ENCODE data around the gene RENBP. TPM values are rescaled to one million over a fixed set of nuclear protein-coding genes. Genes with fewer than 3 reads are reported as not detected.
A peak's percentile ranks its signal among the peaks of the same experiment; 100 is the strongest.

Gene RENBP
- total RNA-seq, 1 experiment from 2014 or later = 0.87 TPM

GRCh38 chrX:153938226-153938786, 6.1 kb downstream of the RENBP start:
- no peak for DNase-seq (ENCODE audit: extremely low read depth, low read depth)

GRCh38 chrX:153937056-153937455, 7.4 kb downstream of the RENBP start:
- no peak for DNase-seq (ENCODE audit: extremely low read depth, low read depth)

GRCh38 chrX:153935326-153935851, 9.1 kb downstream of the RENBP start:
- DNase-seq (ENCODE audit: extremely low read depth, low read depth) = no peak

- DNase-seq (ENCODE audit: extremely low read depth, low read depth) = peak; percentile 74
Measured at GRCh38 chrX:153934762-153935325, 9.6 kb downstream of the RENBP start, which contains the start of gene NAA10. TSS of gene NAA10 (minus strand) at chrX:153935037. CDS start at chrX:153934904, 133 bp downstream.

GRCh38 chrX:153934148-153934761, 10.2 kb downstream of the RENBP start:
- no peak for DNase-seq (ENCODE audit: extremely low read depth, low read depth)

GRCh38 chrX:153933748-153934147, 10.7 kb downstream of the RENBP start:
- no peak for DNase-seq (ENCODE audit: extremely low read depth, low read depth)

- DNase-seq (ENCODE audit: extremely low read depth, low read depth) = no peak
Measured at GRCh38 chrX:153932220-153932915, 12.1 kb downstream of the RENBP start.

- no peak for DNase-seq (ENCODE audit: extremely low read depth, low read depth)
Measured at GRCh38 chrX:153931748-153932147, 12.7 kb downstream of the RENBP start.

- DNase-seq (ENCODE audit: extremely low read depth, low read depth) = no peak
Measured at GRCh38 chrX:153931151-153931550, 13.3 kb downstream of the RENBP start.

GRCh38 chrX:153930011-153930910, 14.2 kb downstream of the RENBP start:
- DNase-seq (ENCODE audit: extremely low read depth, low read depth) = no peak

- DNase-seq (ENCODE audit: extremely low read depth, low read depth) = no peak
Measured at GRCh38 chrX:153929576-153929975, 14.9 kb downstream of the RENBP start.

GRCh38 chrX:153928846-153929245, 15.6 kb downstream of the RENBP start:
- no peak for DNase-seq (ENCODE audit: extremely low read depth, low read depth)

- DNase-seq (ENCODE audit: extremely low read depth, low read depth) = peak; percentile 97
Measured at GRCh38 chrX:153927922-153928760, 16.3 kb downstream of the RENBP start.

GRCh38 chrX:153927672-153927921, 16.8 kb downstream of the RENBP start:
- DNase-seq (ENCODE audit: extremely low read depth, low read depth) = no peak

- DNase-seq (ENCODE audit: extremely low read depth, low read depth) = peak; percentile 23
Measured at GRCh38 chrX:153926858-153927671, 17.4 kb downstream of the RENBP start.

- no peak for DNase-seq (ENCODE audit: extremely low read depth, low read depth)
Measured at GRCh38 chrX:153926552-153926857, 17.9 kb downstream of the RENBP start.

GRCh38 chrX:153925739-153926551, 18.5 kb downstream of the RENBP start, which contains the start of gene ARHGAP4:
TSS of gene ARHGAP4 (minus strand) at chrX:153926264. CDS start at chrX:153926202, 62 bp downstream.
- DNase-seq (ENCODE audit: extremely low read depth, low read depth) = peak; percentile 46

GRCh38 chrX:153925387-153925738, 19.1 kb downstream of the RENBP start:
- DNase-seq (ENCODE audit: extremely low read depth, low read depth) = no peak
